GM15510 (cell line): ENCODE measurements around the gene KAZALD1.

Source experiments
- POLR2A ChIP-seq: IDR thresholded peaks from 3 replicates; pipeline ENCODE4 v1.6.1; 2011; ENCODE audit warnings: borderline replicate concordance; ENCODE audit not compliant: insufficient read length; ENCODE audit errors: extremely low read depth

KAZALD1 gene

GRCh38 chr10:101053516-101053915 lies 8.3 kb upstream of the KAZALD1 start:
- no peak for TF ChIP-seq POLR2A

GRCh38 chr10:101054351-101054750 lies 7.4 kb upstream of the KAZALD1 start:
- TF ChIP-seq POLR2A, result no peak

- TF ChIP-seq POLR2A, result no peak
These were observed 6.9 kb upstream of the KAZALD1 start for GRCh38 chr10:101054876-101055275.

- TF ChIP-seq POLR2A, result no peak
These were observed 6.4 kb upstream of the KAZALD1 start for GRCh38 chr10:101055411-101055810.

GRCh38 chr10:101056365-101057151 lies 5.2 kb upstream of the KAZALD1 start:
- no peak for TF ChIP-seq POLR2A

- TF ChIP-seq POLR2A, result no peak
These were observed 1.5 kb upstream of the KAZALD1 start for GRCh38 chr10:101060036-101060950.

- TF ChIP-seq POLR2A, result peak; percentile 56
These were observed 702 bp upstream of the KAZALD1 start for GRCh38 chr10:101060951-101061623.

- TF ChIP-seq POLR2A, result peak; percentile 33
These were observed 652 bp downstream of the KAZALD1 start for GRCh38 chr10:101062232-101063049.

- TF ChIP-seq POLR2A, result no peak
These were observed 1.3 kb downstream of the KAZALD1 start for GRCh38 chr10:101063050-101063525.

- TF ChIP-seq POLR2A, result no peak
These were observed 2.0 kb downstream of the KAZALD1 start for GRCh38 chr10:101063548-101064414.

GRCh38 chr10:101064415-101065030 lies 2.7 kb downstream of the KAZALD1 start:
- no peak for TF ChIP-seq POLR2A

- no peak for TF ChIP-seq POLR2A
These were observed 3.8 kb downstream of the KAZALD1 start for GRCh38 chr10:101065481-101066145.

- no peak for TF ChIP-seq POLR2A
These were observed 4.5 kb downstream of the KAZALD1 start for GRCh38 chr10:101066146-101066895.
